Tibial nerve (tissue), 3 donors: Measurements from ENCODE around the gene MS4A10.

ENCODE experiments used
- POLR2A ChIP-seq, 2 donors: fragments of 450-650 bp; IDR thresholded peaks; one replicate each; pipeline ENCODE4 v1.6.1; 2017; ENCODE audit warnings: antibody characterized with exemption in 2 of 2, mild to moderate bottlenecking in 2 of 2, moderate library complexity in 2 of 2
- TF ChIP-seq, protein P1 (sequence below), 5 experiments: fragments of 200-600 bp in 3 of 5; fragments of 450-650 bp in 2 of 5; sonication (generic) in 3 of 5; IDR thresholded peaks; one replicate each; pipeline ENCODE4 v1.5.1; 2016 to 2019; ENCODE audit warnings: antibody characterized with exemption in 5 of 5, mild to moderate bottlenecking in 3 of 5, moderate library complexity in 2 of 5

DNA sequence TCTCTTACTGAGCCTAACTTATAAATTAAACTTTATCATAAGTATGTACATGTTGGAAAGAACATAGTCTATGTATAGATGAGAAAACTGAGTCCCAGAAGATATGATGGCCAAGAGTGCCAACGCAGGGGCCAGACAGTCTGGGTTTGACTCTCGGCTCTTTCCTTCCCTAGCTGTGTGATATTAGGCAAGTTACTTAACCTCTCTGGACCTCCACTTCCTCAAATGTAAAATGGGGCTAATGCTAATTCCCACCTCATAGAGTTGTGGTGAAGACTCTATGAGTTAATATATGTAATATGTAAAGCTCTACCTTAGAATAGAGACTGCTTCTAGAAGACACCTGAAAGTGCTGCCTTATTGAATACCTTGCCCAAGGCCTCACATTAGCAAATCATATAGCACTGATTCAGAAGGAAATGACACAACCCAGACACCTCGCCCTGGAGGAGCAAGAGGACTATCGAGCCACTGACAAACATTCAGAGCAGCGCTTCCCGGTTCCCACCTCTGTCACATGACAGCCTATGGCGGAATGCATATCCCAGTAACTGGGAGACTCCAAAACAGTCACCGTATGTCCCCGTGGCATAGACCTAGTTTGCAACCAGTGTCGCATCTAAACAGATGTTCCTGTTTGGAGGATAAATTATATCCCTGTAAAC lies 45.5 kb downstream of the MS4A10 start:
- TF ChIP-seq, protein P1, sequence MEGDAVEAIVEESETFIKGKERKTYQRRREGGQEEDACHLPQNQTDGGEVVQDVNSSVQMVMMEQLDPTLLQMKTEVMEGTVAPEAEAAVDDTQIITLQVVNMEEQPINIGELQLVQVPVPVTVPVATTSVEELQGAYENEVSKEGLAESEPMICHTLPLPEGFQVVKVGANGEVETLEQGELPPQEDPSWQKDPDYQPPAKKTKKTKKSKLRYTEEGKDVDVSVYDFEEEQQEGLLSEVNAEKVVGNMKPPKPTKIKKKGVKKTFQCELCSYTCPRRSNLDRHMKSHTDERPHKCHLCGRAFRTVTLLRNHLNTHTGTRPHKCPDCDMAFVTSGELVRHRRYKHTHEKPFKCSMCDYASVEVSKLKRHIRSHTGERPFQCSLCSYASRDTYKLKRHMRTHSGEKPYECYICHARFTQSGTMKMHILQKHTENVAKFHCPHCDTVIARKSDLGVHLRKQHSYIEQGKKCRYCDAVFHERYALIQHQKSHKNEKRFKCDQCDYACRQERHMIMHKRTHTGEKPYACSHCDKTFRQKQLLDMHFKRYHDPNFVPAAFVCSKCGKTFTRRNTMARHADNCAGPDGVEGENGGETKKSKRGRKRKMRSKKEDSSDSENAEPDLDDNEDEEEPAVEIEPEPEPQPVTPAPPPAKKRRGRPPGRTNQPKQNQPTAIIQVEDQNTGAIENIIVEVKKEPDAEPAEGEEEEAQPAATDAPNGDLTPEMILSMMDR (IDR thresholded peaks at IDR 0.05), result no peak
- TF ChIP-seq POLR2A (IDR thresholded peaks at IDR 0.05), result no peak
